ENCODE data around the gene SLC17A1.

Gene SLC17A1

GRCh38 chr6:25781134-25781533 is 50.7 kb downstream of the SLC17A1 start:
- no peak overlapping the region for H3K27ac ChIP-seq (ENCODE audit: low read depth, low read length)
- no peaks in the 10 kb centered on the region for H3K4me1 ChIP-seq (ENCODE audit: insufficient read depth, low read length)
- H3K9me3 ChIP-seq (ENCODE audit: low read length): no peaks in the 10 kb centered on the region
- H3K27me3 ChIP-seq (ENCODE audit: control insufficient read depth in 1 of 2, insufficient read depth in 2 of 2, low read length in 2 of 2): no peaks in the 10 kb centered on the region
- H3K36me3 ChIP-seq (ENCODE audit: insufficient read depth, low read length): no peaks in the 10 kb centered on the region
- H3K4me3 ChIP-seq (ENCODE audit: low read depth in 1 of 2, low read length in 2 of 2): no peak overlapping the region
- no peak overlapping the region for H3K9ac ChIP-seq (ENCODE audit: low read length)

- Histone ChIP-seq H3K27ac (ENCODE audit: low read depth, low read length) (no peak overlapping the region), H3K4me3 (ENCODE audit: low read depth in 1 of 2, low read length in 2 of 2) (no peak overlapping the region), H3K9ac (ENCODE audit: low read length) (no peak overlapping the region), H3K27me3 (ENCODE audit: control insufficient read depth in 1 of 2, insufficient read depth in 2 of 2, low read length in 2 of 2) (no peaks in the 10 kb centered on the region), H3K9me3 (ENCODE audit: low read length) (no peaks in the 10 kb centered on the region), H3K4me1 (ENCODE audit: insufficient read depth, low read length) (no peaks in the 10 kb centered on the region), H3K36me3 (ENCODE audit: insufficient read depth, low read length) (no peaks in the 10 kb centered on the region)
Observed at GRCh38 chr6:25777856-25778649, 53.8 kb downstream of the SLC17A1 start.

GRCh38 chr6:25777031-25777430 is 54.8 kb downstream of the SLC17A1 start:
- Histone ChIP-seq H3K27me3 (ENCODE audit: control insufficient read depth in 1 of 2, insufficient read depth in 2 of 2, low read length in 2 of 2) (no peaks in the 10 kb centered on the region), H3K4me1 (ENCODE audit: insufficient read depth, low read length) (no peaks in the 10 kb centered on the region), H3K27ac (ENCODE audit: low read depth, low read length) (no peak overlapping the region), H3K9ac (ENCODE audit: low read length) (no peak overlapping the region), H3K9me3 (ENCODE audit: low read length) (no peaks in the 10 kb centered on the region), H3K36me3 (ENCODE audit: insufficient read depth, low read length) (no peaks in the 10 kb centered on the region), H3K4me3 (ENCODE audit: low read depth in 1 of 2, low read length in 2 of 2) (no peak overlapping the region)

- no peaks in the 10 kb centered on the region for H3K9me3 ChIP-seq (ENCODE audit: low read length)
- no peaks in the 10 kb centered on the region for H3K4me1 ChIP-seq (ENCODE audit: insufficient read depth, low read length)
- no peak overlapping the region for H3K4me3 ChIP-seq (ENCODE audit: low read depth in 1 of 2, low read length in 2 of 2)
- no peak overlapping the region for H3K27ac ChIP-seq (ENCODE audit: low read depth, low read length)
- no peak overlapping the region for H3K9ac ChIP-seq (ENCODE audit: low read length)
- H3K27me3 ChIP-seq (ENCODE audit: control insufficient read depth in 1 of 2, insufficient read depth in 2 of 2, low read length in 2 of 2): no peaks in the 10 kb centered on the region
- H3K36me3 ChIP-seq (ENCODE audit: insufficient read depth, low read length): no peaks in the 10 kb centered on the region
Observed at GRCh38 chr6:25774120-25774715, 57.6 kb downstream of the SLC17A1 start.

- Histone ChIP-seq H3K4me1 (ENCODE audit: insufficient read depth, low read length) (no peaks in the 10 kb centered on the region), H3K9ac (ENCODE audit: low read length) (no peak overlapping the region), H3K27me3 (ENCODE audit: control insufficient read depth in 1 of 2, insufficient read depth in 2 of 2, low read length in 2 of 2) (no peaks in the 10 kb centered on the region), H3K9me3 (ENCODE audit: low read length) (no peaks in the 10 kb centered on the region), H3K36me3 (ENCODE audit: insufficient read depth, low read length) (no peaks in the 10 kb centered on the region), H3K27ac (ENCODE audit: low read depth, low read length) (no peak overlapping the region), H3K4me3 (ENCODE audit: low read depth in 1 of 2, low read length in 2 of 2) (no peak overlapping the region)
Observed at GRCh38 chr6:25769983-25770382, 61.9 kb downstream of the SLC17A1 start.

- no peak overlapping the region for H3K27ac ChIP-seq (ENCODE audit: low read depth, low read length)
- H3K4me1 ChIP-seq (ENCODE audit: insufficient read depth, low read length): no peaks in the 10 kb centered on the region
- H3K9me3 ChIP-seq (ENCODE audit: low read length): no peaks in the 10 kb centered on the region
- no peaks in the 10 kb centered on the region for H3K27me3 ChIP-seq (ENCODE audit: control insufficient read depth in 1 of 2, insufficient read depth in 2 of 2, low read length in 2 of 2)
- no peak overlapping the region for H3K9ac ChIP-seq (ENCODE audit: low read length)
- no peak overlapping the region for H3K4me3 ChIP-seq (ENCODE audit: low read depth in 1 of 2, low read length in 2 of 2)
- H3K36me3 ChIP-seq (ENCODE audit: insufficient read depth, low read length): no peaks in the 10 kb centered on the region
Observed at GRCh38 chr6:25768566-25768965, 63.3 kb downstream of the SLC17A1 start.

- Histone ChIP-seq H3K9ac (ENCODE audit: low read length) (no peak overlapping the region), H3K4me1 (ENCODE audit: insufficient read depth, low read length) (no peaks in the 10 kb centered on the region), H3K4me3 (ENCODE audit: low read depth in 1 of 2, low read length in 2 of 2) (no peak overlapping the region), H3K9me3 (ENCODE audit: low read length) (no peaks in the 10 kb centered on the region), H3K27me3 (ENCODE audit: control insufficient read depth in 1 of 2, insufficient read depth in 2 of 2, low read length in 2 of 2) (no peaks in the 10 kb centered on the region), H3K27ac (ENCODE audit: low read depth, low read length) (no peak overlapping the region), H3K36me3 (ENCODE audit: insufficient read depth, low read length) (no peaks in the 10 kb centered on the region)
Observed at GRCh38 chr6:25764611-25765010, 67.2 kb downstream of the SLC17A1 start.

- Histone ChIP-seq H3K9ac (ENCODE audit: low read length) (no peak overlapping the region), H3K36me3 (ENCODE audit: insufficient read depth, low read length) (no peaks in the 10 kb centered on the region), H3K4me1 (ENCODE audit: insufficient read depth, low read length) (no peaks in the 10 kb centered on the region), H3K4me3 (ENCODE audit: low read depth in 1 of 2, low read length in 2 of 2) (no peak overlapping the region), H3K27ac (ENCODE audit: low read depth, low read length) (no peak overlapping the region), H3K9me3 (ENCODE audit: low read length) (no peaks in the 10 kb centered on the region), H3K27me3 (ENCODE audit: control insufficient read depth in 1 of 2, insufficient read depth in 2 of 2, low read length in 2 of 2) (no peaks in the 10 kb centered on the region)
Observed at GRCh38 chr6:25757936-25758642, 73.8 kb downstream of the SLC17A1 start.

GRCh38 chr6:25756382-25757363 is 75.2 kb downstream of the SLC17A1 start:
- Histone ChIP-seq H3K27ac (ENCODE audit: low read depth, low read length) (no peak overlapping the region), H3K36me3 (ENCODE audit: insufficient read depth, low read length) (no peaks in the 10 kb centered on the region), H3K4me3 (ENCODE audit: low read depth in 1 of 2, low read length in 2 of 2) (no peak overlapping the region), H3K9me3 (ENCODE audit: low read length) (no peaks in the 10 kb centered on the region), H3K27me3 (ENCODE audit: control insufficient read depth in 1 of 2, insufficient read depth in 2 of 2, low read length in 2 of 2) (no peaks in the 10 kb centered on the region), H3K4me1 (ENCODE audit: insufficient read depth, low read length) (no peaks in the 10 kb centered on the region), H3K9ac (ENCODE audit: low read length) (no peak overlapping the region)

GRCh38 chr6:25755483-25755882 is 76.4 kb downstream of the SLC17A1 start:
- Histone ChIP-seq H3K4me3 (ENCODE audit: low read depth in 1 of 2, low read length in 2 of 2) (no peak overlapping the region), H3K27me3 (ENCODE audit: control insufficient read depth in 1 of 2, insufficient read depth in 2 of 2, low read length in 2 of 2) (no peaks in the 10 kb centered on the region), H3K4me1 (ENCODE audit: insufficient read depth, low read length) (no peaks in the 10 kb centered on the region), H3K9me3 (ENCODE audit: low read length) (no peaks in the 10 kb centered on the region), H3K36me3 (ENCODE audit: insufficient read depth, low read length) (no peaks in the 10 kb centered on the region), H3K27ac (ENCODE audit: low read depth, low read length) (no peak overlapping the region), H3K9ac (ENCODE audit: low read length) (no peak overlapping the region)

GRCh38 chr6:25754535-25754934 is 77.3 kb downstream of the SLC17A1 start, which contains the start of gene SLC17A4:
Gene SLC17A4 (plus strand): TSS chr6:25754742. CDS start chr6:25761963, 7,221 bp downstream.
- Histone ChIP-seq H3K27me3 (ENCODE audit: control insufficient read depth in 1 of 2, insufficient read depth in 2 of 2, low read length in 2 of 2) (no peaks in the 10 kb centered on the region), H3K9ac (ENCODE audit: low read length) (no peak within 1 kb of the TSS), H3K27ac (ENCODE audit: low read depth, low read length) (no peak within 1 kb of the TSS), H3K4me3 (ENCODE audit: low read depth in 1 of 2, low read length in 2 of 2) (no peak within 1 kb of the TSS), H3K4me1 (ENCODE audit: insufficient read depth, low read length) (no peaks in the 10 kb centered on the region), H3K36me3 (ENCODE audit: insufficient read depth, low read length) (no peaks in the 10 kb centered on the region), H3K9me3 (ENCODE audit: low read length) (no peaks in the 10 kb centered on the region)
